ENCODE data around the gene RAB38. TPM values are rescaled to one million over a fixed set of nuclear protein-coding genes. Genes with fewer than 3 reads are reported as not detected.

RAB38 gene
- total RNA-seq, 1 experiment from 2014 or later = 77.7 TPM

- no peak for TF ChIP-seq CTCF (IDR thresholded peaks at IDR 0.05; ENCODE audit: unreplicated experiment)
These were observed 73.2 kb downstream of the RAB38 start for GRCh38 chr11:88101881-88102597.

GRCh38 chr11:88100151-88100550 is 75.1 kb downstream of the RAB38 start:
- Mint-ChIP-seq H3K36me3 (ENCODE audit: insufficient read depth, unreplicated experiment) (peaks cover 6% of the 10 kb centered on the region), H3K27me3 (ENCODE audit: insufficient read depth, unreplicated experiment) (no peaks in the 10 kb centered on the region), H3K4me3 (ENCODE audit: unreplicated experiment) (no peak overlapping the region), H3K27ac (ENCODE audit: low read depth, unreplicated experiment) (no peak overlapping the region), H3K9me3 (ENCODE audit: unreplicated experiment) (no peaks in the 10 kb centered on the region), H3K4me1 (ENCODE audit: insufficient read depth, unreplicated experiment) (peaks cover 23% of the 10 kb centered on the region)
- CTCF ChIA-PET = no interaction called here
- intact Hi-C loops (cut with micrococcal nuclease) = loop anchor here (5.0 to 10.0 kb wide), 2 partner anchors 72 to 635 kb away; no protein-coding TSS in a partner anchor
- no peak for TF ChIP-seq CTCF (IDR thresholded peaks at IDR 0.05; ENCODE audit: unreplicated experiment)
- POLR2A ChIA-PET = no interaction called here
- BruUV-seq (replicated peaks) = no TSS peak
- DNase-seq (ENCODE audit: unreplicated experiment) = no peak

More at GRCh38 chr11:88101881-88102597, 73.2 kb downstream of the RAB38 start:
- no peaks in the 10 kb centered on the region for H3K9me3 Mint-ChIP-seq (ENCODE audit: unreplicated experiment)
- intact Hi-C loops (cut with micrococcal nuclease) = loop anchor here (2.0 to 10.0 kb wide), 4 partner anchors 70 to 637 kb away; no protein-coding TSS in a partner anchor
- no peak for DNase-seq (ENCODE audit: unreplicated experiment)
- H3K4me1 Mint-ChIP-seq (ENCODE audit: insufficient read depth, unreplicated experiment) = peaks cover 23% of the 10 kb centered on the region
- no peak overlapping the region for H3K27ac Mint-ChIP-seq (ENCODE audit: low read depth, unreplicated experiment)
- H3K36me3 Mint-ChIP-seq (ENCODE audit: insufficient read depth, unreplicated experiment) = peaks cover 6% of the 10 kb centered on the region
- no peaks in the 10 kb centered on the region for H3K27me3 Mint-ChIP-seq (ENCODE audit: insufficient read depth, unreplicated experiment)
- H3K4me3 Mint-ChIP-seq (ENCODE audit: unreplicated experiment) = no peak overlapping the region
- ChIA-PET CTCF (interaction anchor here (0.6 to 0.8 kb wide), 3 partner anchors 11 to 638 kb away, joined by 3 read pairs; no protein-coding TSS in a partner anchor), POLR2A (interaction anchor here (0.7 to 0.9 kb wide), 3 partner anchors 28 to 72 kb away, joined by 3 read pairs; no protein-coding TSS in a partner anchor)
- BruUV-seq (replicated peaks) = no TSS peak

- H3K36me3 Mint-ChIP-seq (ENCODE audit: insufficient read depth, unreplicated experiment) = no peaks in the 10 kb centered on the region
- no peak for TF ChIP-seq CTCF (IDR thresholded peaks at IDR 0.05; ENCODE audit: unreplicated experiment)
- peaks cover 11% of the 10 kb centered on the region for H3K4me1 Mint-ChIP-seq (ENCODE audit: insufficient read depth, unreplicated experiment)
- no peak for DNase-seq (ENCODE audit: unreplicated experiment)
- no peak overlapping the region for H3K4me3 Mint-ChIP-seq (ENCODE audit: unreplicated experiment)
- H3K27ac Mint-ChIP-seq (ENCODE audit: low read depth, unreplicated experiment) = no peak overlapping the region
- no TSS peak for BruUV-seq (replicated peaks)
- intact Hi-C loops (cut with micrococcal nuclease) = no loop called here
- H3K27me3 Mint-ChIP-seq (ENCODE audit: insufficient read depth, unreplicated experiment) = no peaks in the 10 kb centered on the region
- CTCF ChIA-PET = interaction anchor here (1.2 kb wide), 1 partner anchor 24 kb away, joined by 4 read pairs; no protein-coding TSS in a partner anchor
- H3K9me3 Mint-ChIP-seq (ENCODE audit: unreplicated experiment) = no peaks in the 10 kb centered on the region
- POLR2A ChIA-PET = interaction anchor here (1.5 kb wide), 1 partner anchor 77 kb away, joined by 4 read pairs; the partner anchor contains the start of gene RAB38
These were observed 77.0 kb downstream of the RAB38 start for GRCh38 chr11:88098289-88098688.

GRCh38 chr11:88089134-88089533 is 86.1 kb downstream of the RAB38 start:
- CTCF ChIA-PET = interaction anchor here (0.9 kb wide), 1 partner anchor 301 kb away, joined by 3 read pairs; no protein-coding TSS in a partner anchor
- DNase-seq (ENCODE audit: unreplicated experiment) = no peak
- TF ChIP-seq CTCF (IDR thresholded peaks at IDR 0.05; ENCODE audit: unreplicated experiment) = no peak
- H3K27ac Mint-ChIP-seq (ENCODE audit: low read depth, unreplicated experiment) = no peak overlapping the region
- no peaks in the 10 kb centered on the region for H3K27me3 Mint-ChIP-seq (ENCODE audit: insufficient read depth, unreplicated experiment)
- no peaks in the 10 kb centered on the region for H3K36me3 Mint-ChIP-seq (ENCODE audit: insufficient read depth, unreplicated experiment)
- intact Hi-C loops (cut with micrococcal nuclease) = no loop called here
- no TSS peak for BruUV-seq (replicated peaks)
- no peak overlapping the region for H3K4me3 Mint-ChIP-seq (ENCODE audit: unreplicated experiment)
- POLR2A ChIA-PET = no interaction called here
- no peaks in the 10 kb centered on the region for H3K9me3 Mint-ChIP-seq (ENCODE audit: unreplicated experiment)
- H3K4me1 Mint-ChIP-seq (ENCODE audit: insufficient read depth, unreplicated experiment) = peaks cover 6% of the 10 kb centered on the region

All from MCF 10A (cell line).